AG04450 (cell line): ENCODE data around the gene RPS27. TPM values are rescaled to one million over a fixed set of nuclear protein-coding genes. Genes with fewer than 3 reads are reported as not detected.

Experiments used
- CTCF ChIA-PET: fragments of 300-600, 350-600 bp; formaldehyde crosslinking; extraction: SDS; loops from one replicate; lab custom pipeline; 2022; ENCODE audit warnings: antibody characterized with exemption, inconsistent platforms; lab: Charles Lee
- POLR2A ChIA-PET: fragments of 350-600 bp; formaldehyde crosslinking; extraction: SDS; loops from one replicate; lab custom pipeline; 2021; ENCODE audit warnings: antibody characterized with exemption, inconsistent platforms; lab: Yijun Ruan, JAX
- DNase-seq: peaks from one replicate; pipeline ENCODE4 v3.0.0-alpha.2; 2011; ENCODE audit warnings: low read depth, low spot score
- H3K27ac ChIP-seq: one replicate; pipeline ENCODE4 v1.5.1; 2012; ENCODE audit warnings: low read depth, low read length, control low read depth
- H3K27me3 ChIP-seq: one replicate; pipeline ENCODE4 v1.6.0; 2012; ENCODE audit warnings: low read length; ENCODE audit not compliant: control insufficient read depth, insufficient read depth
- H3K4me3 ChIP-seq: 2 replicates; pipeline ENCODE4 v1.5.1; 2011; ENCODE audit warnings: mild to moderate bottlenecking, low read depth, low read length, control low read depth
- H3K9me3 ChIP-seq: 2 replicates; pipeline ENCODE4 v1.5.1; 2012; ENCODE audit warnings: low read length; ENCODE audit not compliant: control insufficient read depth, insufficient read depth
- polyA plus RNA-seq: library from polyadenylated mRNA; depleted of rRNA; stranded (reverse); fragments of >200 nt; gene quantifications from 2 replicates; pipeline ENCODE4 v1.2.3, GENCODE V29; 2011
- TF ChIP-seq, protein P1 (sequence below): IDR thresholded peaks from 2 replicates; pipeline ENCODE4 v1.5.1; 2011; ENCODE audit warnings: low read depth, low read length, control low read depth, inconsistent platforms

Gene RPS27
- polyA plus RNA-seq, 1 experiment, result 6,731 TPM

DNA sequence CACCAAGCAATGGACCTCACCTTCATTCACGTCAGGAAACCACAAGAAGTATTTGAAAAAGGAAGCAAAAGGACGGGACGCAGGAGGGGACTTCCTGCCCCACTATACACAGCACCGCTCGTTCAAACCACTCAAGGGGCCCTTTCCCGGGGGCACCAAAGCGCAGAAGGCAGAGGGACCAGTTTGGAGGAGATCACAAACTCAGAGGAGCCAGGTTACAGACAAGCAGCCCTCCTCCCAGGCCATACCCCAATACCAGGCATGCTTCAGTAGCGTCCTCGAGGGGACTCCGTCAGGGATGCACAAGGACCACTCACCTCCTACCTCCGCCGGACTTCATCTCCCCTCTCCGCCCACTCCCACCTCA, 32.8 kb upstream of the RPS27 start:
- DNase-seq, result no peak
- Histone ChIP-seq H3K9me3 (no peaks in the 10 kb centered on the region; the same call in 1 of the 2 replicates), H3K4me3 (peak overlapping the region; percentile 92), H3K27me3 (no peaks in the 10 kb centered on the region), H3K27ac (peak overlapping the region; percentile 78)
- CTCF ChIA-PET, result interaction anchor here (0.6 to 3.4 kb wide), 3 partner anchors 11 to 29 kb away, joined by 3 to 10 read pairs (median 3); partner anchors contain the start of genes DENND4B and RAB13
- TF ChIP-seq, protein P1, sequence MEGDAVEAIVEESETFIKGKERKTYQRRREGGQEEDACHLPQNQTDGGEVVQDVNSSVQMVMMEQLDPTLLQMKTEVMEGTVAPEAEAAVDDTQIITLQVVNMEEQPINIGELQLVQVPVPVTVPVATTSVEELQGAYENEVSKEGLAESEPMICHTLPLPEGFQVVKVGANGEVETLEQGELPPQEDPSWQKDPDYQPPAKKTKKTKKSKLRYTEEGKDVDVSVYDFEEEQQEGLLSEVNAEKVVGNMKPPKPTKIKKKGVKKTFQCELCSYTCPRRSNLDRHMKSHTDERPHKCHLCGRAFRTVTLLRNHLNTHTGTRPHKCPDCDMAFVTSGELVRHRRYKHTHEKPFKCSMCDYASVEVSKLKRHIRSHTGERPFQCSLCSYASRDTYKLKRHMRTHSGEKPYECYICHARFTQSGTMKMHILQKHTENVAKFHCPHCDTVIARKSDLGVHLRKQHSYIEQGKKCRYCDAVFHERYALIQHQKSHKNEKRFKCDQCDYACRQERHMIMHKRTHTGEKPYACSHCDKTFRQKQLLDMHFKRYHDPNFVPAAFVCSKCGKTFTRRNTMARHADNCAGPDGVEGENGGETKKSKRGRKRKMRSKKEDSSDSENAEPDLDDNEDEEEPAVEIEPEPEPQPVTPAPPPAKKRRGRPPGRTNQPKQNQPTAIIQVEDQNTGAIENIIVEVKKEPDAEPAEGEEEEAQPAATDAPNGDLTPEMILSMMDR, result no peak
- POLR2A ChIA-PET, result interaction anchor here (0.5 to 2.1 kb wide), 8 partner anchors 9 to 392 kb away, joined by 3 to 19 read pairs (median 10); partner anchors contain the start of genes CREB3L4, DENND4B, JTB and RAB13

DNA sequence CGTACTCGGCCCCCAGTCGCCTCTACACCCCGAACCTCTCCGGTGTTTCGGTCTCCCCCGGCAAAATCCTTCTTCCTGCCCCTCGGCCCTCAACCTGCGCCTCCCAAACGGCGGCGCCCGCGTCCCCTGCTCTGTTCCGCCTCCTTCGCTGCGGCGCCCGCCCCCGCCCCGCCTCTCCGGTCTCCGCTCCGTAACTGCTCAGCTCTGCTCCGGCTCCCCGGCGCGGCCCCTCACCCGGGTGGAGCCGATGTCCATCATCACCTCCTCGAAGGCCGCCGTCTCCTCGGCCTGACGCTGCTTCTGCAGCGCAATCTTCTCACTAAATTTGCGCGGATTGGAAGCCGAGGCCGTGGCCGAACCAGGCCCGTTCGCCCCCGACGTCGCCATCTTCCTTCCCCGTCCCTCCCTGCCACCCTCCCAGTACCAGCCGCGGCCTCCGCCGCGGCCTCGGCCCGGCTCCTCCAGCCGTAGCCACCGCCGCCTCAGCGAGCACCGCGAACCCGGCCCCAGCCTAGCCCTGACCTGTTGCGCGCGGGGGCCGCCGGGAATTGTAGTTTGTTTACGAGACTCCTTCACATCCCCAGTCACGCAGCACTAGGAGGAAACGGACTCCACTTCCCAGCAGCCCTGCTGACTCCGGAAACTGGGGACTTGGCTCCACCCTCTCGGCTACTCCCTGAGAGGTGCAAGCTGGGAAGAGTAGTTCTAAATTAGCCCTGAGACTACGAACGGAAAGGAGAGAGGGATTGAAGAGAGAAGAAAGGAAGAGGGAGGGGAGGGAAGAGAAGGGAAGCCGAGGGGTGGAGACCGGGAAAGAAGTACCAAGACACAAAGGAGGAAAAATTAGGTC, 32.2 kb upstream of the RPS27 start, which contains the start of gene CRTC2:
TSS of gene CRTC2 (minus strand) at position 502 of the 850 bp plus-strand sequence. CDS start at position 387, 115 bp downstream.
- DNase-seq, result peak; percentile 95
- no peaks in the 10 kb centered on the region for H3K27me3 ChIP-seq
- POLR2A ChIA-PET, result interaction anchor here (0.5 to 2.1 kb wide), 11 partner anchors 9 to 393 kb away, joined by 3 to 19 read pairs (median 5); partner anchors contain the start of genes CREB3L4, DENND4B, JTB and RAB13
- H3K27ac ChIP-seq, result peak within 1 kb of the TSS; percentile 78
- TF ChIP-seq, protein P1, result no peak
- H3K9me3 ChIP-seq, result no peaks in the 10 kb centered on the region; the same call in 1 of the 2 replicates
- H3K4me3 ChIP-seq, result peak within 1 kb of the TSS; percentile 92
- CTCF ChIA-PET, result interaction anchor here (0.6 to 1.7 kb wide), 4 partner anchors 12 to 160 kb away, joined by 3 to 4 read pairs (median 3); partner anchors contain the start of gene DENND4B

DNA sequence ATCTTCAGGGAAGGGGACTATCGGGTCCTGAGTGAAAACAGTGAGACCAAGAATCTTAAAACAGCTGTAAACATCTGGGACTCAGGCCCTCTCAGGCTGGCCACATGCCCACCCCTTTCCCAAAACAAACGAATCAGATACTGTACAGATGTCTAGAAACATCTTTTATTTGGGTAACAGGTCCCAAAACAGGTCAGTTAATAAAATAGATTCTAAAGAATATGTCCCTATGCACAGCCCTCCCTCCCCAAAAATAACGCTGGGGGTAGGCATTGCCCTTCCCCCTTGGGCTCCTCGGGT, 31.7 kb upstream of the RPS27 start:
- CTCF ChIA-PET, result interaction anchor here (0.7 to 1.7 kb wide), 2 partner anchors 12 to 161 kb away, joined by 3 to 4 read pairs; no protein-coding TSS in a partner anchor

DNA sequence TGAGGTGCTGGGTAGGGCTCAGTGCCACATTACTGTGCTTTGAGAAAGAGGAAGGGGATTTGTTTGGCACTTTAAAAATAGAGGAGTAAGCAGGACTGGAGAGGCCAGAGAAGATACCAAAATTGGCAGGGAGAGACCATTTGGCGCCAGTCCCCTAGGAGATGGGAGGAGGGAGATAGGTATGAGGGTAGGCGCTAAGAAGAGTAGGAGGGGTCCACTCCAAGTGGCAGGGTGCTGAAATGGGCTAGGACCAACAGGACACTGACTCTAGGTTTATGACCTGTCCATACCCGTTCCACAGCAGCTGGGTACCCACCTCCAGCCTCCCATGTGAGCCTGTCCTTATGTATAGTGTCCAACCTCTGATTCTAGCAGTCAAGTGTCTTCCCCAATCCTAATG, 31.1 kb upstream of the RPS27 start:
- POLR2A ChIA-PET, result interaction anchor here (1.6 kb wide), 2 partner anchors 18 to 31 kb away, joined by 9 to 16 read pairs; partner anchors contain the start of genes JTB and RPS27

More for the DNA sequence above, 31.7 kb upstream of the RPS27 start:
- Histone ChIP-seq H3K27me3 (no peaks in the 10 kb centered on the region), H3K9me3 (no peaks in the 10 kb centered on the region; the same call in 1 of the 2 replicates), H3K27ac (no peak overlapping the region), H3K4me3 (peak overlapping the region; percentile 37)
- DNase-seq, result no peak
- TF ChIP-seq, protein P1, result no peak
- POLR2A ChIA-PET, result interaction anchor here (0.7 to 2.1 kb wide), 8 partner anchors 8 to 201 kb away, joined by 3 to 19 read pairs (median 10); partner anchors contain the start of genes CREB3L4, DENND4B, JTB and RAB13

More for the DNA sequence above, 31.1 kb upstream of the RPS27 start:
- TF ChIP-seq, protein P1, result no peak
- DNase-seq, result no peak
- Histone ChIP-seq H3K4me3 (no peak overlapping the region), H3K9me3 (no peaks in the 10 kb centered on the region; the same call in 1 of the 2 replicates), H3K27me3 (no peaks in the 10 kb centered on the region), H3K27ac (no peak overlapping the region)
- CTCF ChIA-PET, result interaction anchor here (1.7 kb wide), 1 partner anchor 13 kb away, joined by 4 read pairs; no protein-coding TSS in a partner anchor
